A673 (cell line): ENCODE data around the gene PTPN12. TPM values are rescaled to one million over a fixed set of nuclear protein-coding genes. Genes with fewer than 3 reads are reported as not detected.
"Not testable (repeated sequence)": the region's sequence is repeated elsewhere in the genome, so short reads cannot be mapped to it uniquely, and the experiment has no call there.

Experiments used
- BruUV-seq: library from RNA; stranded (reverse); fragments of 400-500 nt; replicated peaks from 2 replicates; lab custom pipeline; 2021; lab: Mats Ljungman, UMichigan
- CTCF ChIA-PET: fragments of 300-600 bp; sonication (Branson Sonifier 250); formaldehyde crosslinking; loops from one replicate; lab custom pipeline; 2022; ENCODE audit warnings: antibody characterized with exemption; lab: Charles Lee
- POLR2A ChIA-PET: fragments of 300-600 bp; sonication (Branson Sonifier 250); formaldehyde crosslinking; loops from one replicate; lab custom pipeline; 2022; ENCODE audit warnings: antibody characterized with exemption; ENCODE audit not compliant: low non-redundant PET; lab: Charles Lee
- DNase-seq: peaks from one replicate; pipeline ENCODE4 v3.0.0-alpha.2; 2015; ENCODE audit warnings: low spot score
- H3K27ac ChIP-seq: fragments of 200-600 bp; sonication (generic); 2 replicates; pipeline ENCODE4 v1.5.1; 2016; ENCODE audit warnings: mixed run types, low read depth, mild to moderate bottlenecking, mixed read lengths, antibody characterized with exemption, low read length; ENCODE audit not compliant: poor library complexity, severe bottlenecking
- H3K27me3 ChIP-seq: fragments of 200-600 bp; sonication (generic); replicated peaks from 2 replicates; pipeline ENCODE4 v1.6.1; 2017; ENCODE audit warnings: mixed run types, low read depth, mild to moderate bottlenecking, mixed read lengths, antibody characterized with exemption, low read length; ENCODE audit not compliant: insufficient read depth, poor library complexity
- H3K36me3 ChIP-seq: fragments of 200-600 bp; sonication (generic); 2 replicates; pipeline ENCODE4 v1.6.1; 2016; ENCODE audit warnings: mixed run types, mild to moderate bottlenecking, mixed read lengths, antibody characterized with exemption, low read length; ENCODE audit not compliant: insufficient read depth, poor library complexity, severe bottlenecking
- H3K4me1 ChIP-seq: fragments of 200-600 bp; sonication (generic); 2 replicates; pipeline ENCODE4 v1.6.1; 2017; ENCODE audit warnings: mixed run types, mild to moderate bottlenecking, mixed read lengths, antibody characterized with exemption, low read length; ENCODE audit not compliant: insufficient read depth, poor library complexity, severe bottlenecking
- H3K4me3 ChIP-seq: fragments of 200-600 bp; sonication (generic); 2 replicates; pipeline ENCODE4 v1.5.1; 2016; ENCODE audit warnings: low read depth, mixed run types, mild to moderate bottlenecking, mixed read lengths, low read length; ENCODE audit not compliant: poor library complexity, severe bottlenecking
- H3K9me3 ChIP-seq: fragments of 200-600 bp; sonication (generic); 2 replicates; pipeline ENCODE4 v1.6.1; 2016; ENCODE audit warnings: mixed run types, low read depth, mild to moderate bottlenecking, mixed read lengths, antibody characterized with exemption, low read length; ENCODE audit not compliant: poor library complexity, severe bottlenecking
- CTCF ChIP-seq: fragments of 300-800, 200-600 bp; sonication (generic); conservative IDR thresholded peaks from 2 replicates; pipeline ENCODE4 v1.5.1; 2017; ENCODE audit warnings: low read depth, mild to moderate bottlenecking, antibody characterized with exemption, low read length, moderate library complexity, mixed read lengths
- EZH2 ChIP-seq: fragments of 200-600 bp; sonication (generic); IDR thresholded peaks from 2 replicates; pipeline ENCODE4 v1.6.1; 2017; ENCODE audit warnings: borderline replicate concordance, low read depth, mild to moderate bottlenecking, mixed read lengths, antibody characterized with exemption, low read length; ENCODE audit not compliant: poor library complexity, severe bottlenecking
- intact Hi-C: fragments of 100-400 bp; cut with micrococcal nuclease; formaldehyde crosslinking; loops from one replicate; pipeline ENCODE4 v1.10.0; 2022; ENCODE audit not compliant: unreplicated experiment
- total RNA-seq: library from RNA; stranded (reverse); gene quantifications from 2 replicates; pipeline ENCODE4 v1.2.3, GENCODE V29; 2021

Gene PTPN12
- total RNA-seq, 1 experiment from 2014 or later: 63.3 TPM

DNA sequence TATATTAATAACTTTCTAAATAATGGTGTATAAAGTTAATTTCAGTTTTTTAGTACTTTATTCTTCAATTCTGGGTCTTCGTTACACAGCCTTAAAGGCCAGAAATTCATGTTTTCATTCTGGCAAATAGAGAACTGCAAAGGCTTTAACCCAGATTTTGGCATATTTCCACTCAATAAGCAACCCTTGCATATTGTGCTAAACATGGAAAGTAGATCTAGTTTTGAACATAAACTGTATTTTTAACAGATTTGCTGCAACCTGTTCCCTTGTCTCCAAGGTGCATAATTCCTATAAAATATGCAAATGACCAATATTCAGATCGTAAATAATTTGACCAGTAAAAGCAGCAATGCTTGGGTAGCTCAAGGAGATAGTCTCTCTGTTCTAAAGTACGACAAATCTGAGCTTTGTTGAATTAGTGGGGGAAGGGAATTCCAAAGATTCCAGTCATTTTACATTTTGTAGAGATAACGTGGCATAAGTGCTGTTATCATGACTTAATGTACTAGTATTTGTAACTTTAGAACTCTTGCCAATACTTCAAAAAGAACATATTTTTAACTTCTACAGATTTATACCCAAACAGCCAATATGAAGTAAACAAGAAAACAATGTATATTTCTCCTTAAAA lies 112.7 kb downstream of the PTPN12 start:
- Histone ChIP-seq H3K4me1 (peaks cover 1% of the 10 kb centered on the region), H3K9me3 (no peaks in the 10 kb centered on the region), H3K4me3 (no peak overlapping the region), H3K27me3 (no peaks in the 10 kb centered on the region), H3K27ac (no peak overlapping the region), H3K36me3 (no peaks in the 10 kb centered on the region)
- DNase-seq: no peak
- TF ChIP-seq CTCF: no peak
- no peak for TF ChIP-seq EZH2
- POLR2A ChIA-PET: no interaction called here
- intact Hi-C loops: loop anchor here (5.0 to 10.0 kb wide), 3 partner anchors 113 to 365 kb away; partner anchors contain the start of gene PTPN12
- no TSS peak for BruUV-seq
- CTCF ChIA-PET: interaction anchor here (0.5 kb wide), 1 partner anchor 106 kb away, joined by 3 read pairs; no protein-coding TSS in a partner anchor

DNA sequence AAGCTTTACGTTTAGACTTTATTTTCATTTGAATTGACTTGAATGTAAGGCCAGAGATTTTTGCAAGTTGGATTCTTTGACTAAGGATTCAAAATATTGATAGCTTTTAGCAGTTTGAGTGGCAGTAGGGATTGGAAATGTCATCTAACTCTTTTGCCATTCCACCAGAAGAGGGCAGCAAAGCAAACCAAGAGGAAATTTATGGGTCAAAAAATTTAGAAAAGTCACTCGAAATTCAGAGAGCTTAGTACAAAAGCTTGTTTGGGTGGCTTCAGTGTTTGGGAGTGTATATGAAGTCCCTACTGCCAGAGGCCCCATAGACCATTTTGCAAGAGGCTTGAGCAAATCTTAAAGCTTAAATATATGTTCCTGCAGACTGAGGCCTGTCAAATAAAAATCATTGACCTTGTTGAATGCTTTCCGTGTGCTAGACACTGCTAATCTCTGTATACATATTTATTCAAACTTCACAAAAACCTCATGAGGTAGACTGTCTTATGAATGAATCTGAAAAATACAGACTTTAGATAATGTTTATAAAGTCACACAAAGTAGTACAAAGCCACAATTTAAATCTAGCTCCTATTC lies 114.6 kb downstream of the PTPN12 start:
- Histone ChIP-seq H3K36me3 (no peaks in the 10 kb centered on the region), H3K4me3 (no peak overlapping the region), H3K9me3 (no peaks in the 10 kb centered on the region), H3K4me1 (no peaks in the 10 kb centered on the region), H3K27ac (no peak overlapping the region), H3K27me3 (no peaks in the 10 kb centered on the region)
- no TSS peak for BruUV-seq
- ChIA-PET POLR2A (no interaction called here), CTCF (interaction anchor here (0.7 to 1.3 kb wide), 5 partner anchors 45 to 147 kb away, joined by 3 to 7 read pairs (median 3); partner anchors contain the start of genes PHTF2 and TMEM60)
- DNase-seq: peak; percentile 58
- TF ChIP-seq CTCF (peak; percentile 72), EZH2 (no peak)
- intact Hi-C loops: loop anchor here (10.0 kb wide), 2 partner anchors 217 to 363 kb away; no protein-coding TSS in a partner anchor

DNA sequence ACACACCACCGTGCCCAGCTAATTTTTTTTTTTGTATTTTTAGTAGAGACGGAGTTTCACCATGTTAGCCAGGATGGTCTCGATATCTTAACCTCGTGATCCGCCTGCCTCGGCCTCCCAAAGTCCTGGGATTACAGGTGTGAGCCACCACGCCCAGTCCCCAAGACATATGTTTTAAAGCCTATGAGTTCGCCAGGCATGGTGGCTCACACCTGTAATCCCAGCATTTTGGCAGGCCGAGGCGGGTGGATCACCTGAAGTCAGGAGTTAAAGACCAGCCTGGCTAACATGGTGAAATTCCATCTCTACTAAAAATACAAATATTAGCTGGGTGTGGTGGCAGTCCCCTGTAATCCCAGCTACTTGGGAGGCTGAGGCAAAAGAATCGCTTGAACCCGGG lies 115.7 kb downstream of the PTPN12 start:
- intact Hi-C loops: loop anchor here (10.0 kb wide), 2 partner anchors 218 to 362 kb away; no protein-coding TSS in a partner anchor
- H3K4me1 ChIP-seq, H3K9me3 ChIP-seq, H3K36me3 ChIP-seq, H3K27ac ChIP-seq, BruUV-seq, POLR2A ChIA-PET, H3K4me3 ChIP-seq, DNase-seq, H3K27me3 ChIP-seq: not testable (repeated sequence)
- CTCF ChIA-PET: interaction anchor here (0.7 kb wide), 1 partner anchor 261 kb away, joined by 5 read pairs; no protein-coding TSS in a partner anchor
